GM19455 (cell line): Measurements from ENCODE around the gene CTTNBP2.
A peak's percentile ranks its signal among the peaks of the same experiment; 100 is the strongest.

ENCODE experiments used
- ATAC-seq: cut with Tn5 transposase; IDR thresholded peaks from one replicate; pipeline ENCODE4 v1.9.1; 2021; ENCODE audit not compliant: unreplicated experiment

Gene CTTNBP2

GRCh38 chr7:117790251-117790650 is 83.0 kb downstream of the CTTNBP2 start:
- ATAC-seq: no peak

- ATAC-seq: no peak
Observed at GRCh38 chr7:117785431-117785830, 87.8 kb downstream of the CTTNBP2 start.

- ATAC-seq: no peak
Observed at GRCh38 chr7:117784315-117784714, 88.9 kb downstream of the CTTNBP2 start.

GRCh38 chr7:117782761-117783160 is 90.5 kb downstream of the CTTNBP2 start:
- ATAC-seq: no peak

GRCh38 chr7:117781707-117782106 is 91.5 kb downstream of the CTTNBP2 start:
- no peak for ATAC-seq

GRCh38 chr7:117780832-117781231 is 92.4 kb downstream of the CTTNBP2 start:
- peak; percentile 87 for ATAC-seq

- no peak for ATAC-seq
Observed at GRCh38 chr7:117777335-117778142, 95.7 kb downstream of the CTTNBP2 start.

GRCh38 chr7:117776224-117776623 is 97.0 kb downstream of the CTTNBP2 start:
- no peak for ATAC-seq

- no peak for ATAC-seq
Observed at GRCh38 chr7:117775801-117776200, 97.4 kb downstream of the CTTNBP2 start.

GRCh38 chr7:117774943-117775342 is 98.3 kb downstream of the CTTNBP2 start:
- no peak for ATAC-seq

GRCh38 chr7:117772421-117772820 is 100.8 kb downstream of the CTTNBP2 start:
- no peak for ATAC-seq

GRCh38 chr7:117771756-117772155 is 101.5 kb downstream of the CTTNBP2 start:
- ATAC-seq: no peak

- ATAC-seq: no peak
Observed at GRCh38 chr7:117769085-117769484, 104.2 kb downstream of the CTTNBP2 start.

- ATAC-seq: no peak
Observed at GRCh38 chr7:117767951-117768350, 105.3 kb downstream of the CTTNBP2 start.

GRCh38 chr7:117766913-117767312 is 106.3 kb downstream of the CTTNBP2 start:
- ATAC-seq: no peak

- ATAC-seq: no peak
Observed at GRCh38 chr7:117764031-117764430, 109.2 kb downstream of the CTTNBP2 start.

GRCh38 chr7:117762055-117762454 is 111.2 kb downstream of the CTTNBP2 start:
- no peak for ATAC-seq

GRCh38 chr7:117759950-117760640 is 113.1 kb downstream of the CTTNBP2 start:
- ATAC-seq: no peak

- no peak for ATAC-seq
Observed at GRCh38 chr7:117757440-117757839, 115.8 kb downstream of the CTTNBP2 start.

GRCh38 chr7:117756586-117757085 is 116.6 kb downstream of the CTTNBP2 start:
- no peak for ATAC-seq

GRCh38 chr7:117755136-117755535 is 118.1 kb downstream of the CTTNBP2 start:
- ATAC-seq: no peak

GRCh38 chr7:117751775-117752174 is 121.5 kb downstream of the CTTNBP2 start:
- no peak for ATAC-seq
